Measurements from ENCODE around the gene F10.

- TF ChIP-seq MLX (CRISPR knock-in tag; conservative IDR thresholded peaks at IDR 0.05) (no peak), SMARCE1 (IDR thresholded peaks at IDR 0.05) (no peak)
- TF ChIP-seq, protein P1, sequence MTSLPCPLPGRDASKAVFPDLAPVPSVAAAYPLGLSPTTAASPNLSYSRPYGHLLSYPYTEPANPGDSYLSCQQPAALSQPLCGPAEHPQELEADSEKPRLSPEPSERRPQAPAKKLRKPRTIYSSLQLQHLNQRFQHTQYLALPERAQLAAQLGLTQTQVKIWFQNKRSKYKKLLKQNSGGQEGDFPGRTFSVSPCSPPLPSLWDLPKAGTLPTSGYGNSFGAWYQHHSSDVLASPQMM (CRISPR knock-in tag; IDR thresholded peaks at IDR 0.05): no peak
Observed at GRCh38 chr13:113160983-113161382, 38.4 kb downstream of the F10 start.

All from K562 (cell line).